HG03175 (cell line): ENCODE measurements around the gene CPE.

ENCODE experiments used
- ATAC-seq: cut with Tn5 transposase; IDR thresholded peaks from one replicate; pipeline ENCODE4 v1.9.1; 2021; ENCODE audit warnings: mild to moderate bottlenecking, moderate library complexity; ENCODE audit not compliant: unreplicated experiment

The CPE gene

GRCh38 chr4:165364452-165365080 is 14.2 kb upstream of the CPE start:
- no peak for ATAC-seq

GRCh38 chr4:165367040-165367439 is 11.8 kb upstream of the CPE start:
- no peak for ATAC-seq

GRCh38 chr4:165368114-165368513 is 10.7 kb upstream of the CPE start:
- ATAC-seq: no peak

DNA sequence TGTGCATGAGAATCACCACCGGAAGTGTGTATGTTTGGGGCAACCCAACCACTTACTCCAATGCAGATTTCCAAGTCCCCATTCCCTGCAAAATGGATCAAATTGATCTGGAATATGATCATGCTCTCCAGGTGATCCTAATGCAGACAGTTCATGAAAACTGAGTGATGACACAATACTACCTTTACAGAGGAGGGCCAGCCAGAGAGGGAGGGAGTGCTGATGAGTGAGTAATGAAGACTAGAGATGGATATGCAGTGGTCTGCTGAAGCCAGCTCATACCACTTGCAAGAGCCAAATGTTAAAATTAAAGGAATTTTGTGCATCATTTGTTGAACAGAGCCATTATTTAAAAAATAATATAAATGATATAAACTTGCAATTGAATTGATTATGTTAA is 10.2 kb upstream of the CPE start:
- ATAC-seq: no peak

- ATAC-seq: no peak
Measured at GRCh38 chr4:165369522-165369921, 9.3 kb upstream of the CPE start.

- no peak for ATAC-seq
Measured at GRCh38 chr4:165370530-165370929, 8.3 kb upstream of the CPE start.

DNA sequence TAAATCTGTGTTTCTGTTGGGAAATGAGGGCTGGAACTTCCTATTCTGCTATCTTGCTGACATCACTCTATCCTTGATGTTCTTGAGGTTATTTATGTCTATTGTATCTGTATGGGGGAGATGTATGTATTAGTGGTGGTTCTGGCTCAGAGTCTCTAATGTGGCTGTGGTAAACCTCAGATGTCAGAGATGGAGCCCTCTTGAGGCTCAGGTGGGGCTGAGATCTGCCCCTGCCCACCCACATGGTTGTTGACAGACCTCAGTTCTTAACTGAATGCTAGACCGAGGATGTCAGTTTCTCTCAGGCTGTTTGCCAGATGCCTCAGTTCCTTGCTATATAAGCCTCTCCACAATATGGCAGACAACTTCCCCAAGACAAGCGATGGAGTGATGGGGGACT is 3.3 kb upstream of the CPE start:
- no peak for ATAC-seq

DNA sequence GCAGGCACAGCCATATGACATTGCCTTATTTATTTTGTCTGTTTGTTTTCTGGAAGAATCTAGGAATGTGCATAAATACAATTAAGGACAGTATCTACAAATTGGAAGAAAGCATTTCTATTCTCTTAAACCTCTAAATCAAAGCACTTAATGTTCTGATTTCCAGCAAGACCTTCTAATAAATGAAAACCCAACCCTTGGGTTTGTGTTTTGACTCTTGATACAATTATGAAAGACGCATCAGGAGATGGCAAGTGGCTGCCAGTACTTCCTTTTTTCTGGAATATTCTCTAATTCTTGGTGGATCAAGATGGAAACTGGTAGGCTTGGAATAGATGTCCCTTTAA is 437 bp upstream of the CPE start:
- no peak for ATAC-seq

- ATAC-seq: no peak
Measured at GRCh38 chr4:165379678-165380064, 863 bp downstream of the CPE start.

- ATAC-seq: no peak
Measured at GRCh38 chr4:165380805-165381204, 2.0 kb downstream of the CPE start.

DNA sequence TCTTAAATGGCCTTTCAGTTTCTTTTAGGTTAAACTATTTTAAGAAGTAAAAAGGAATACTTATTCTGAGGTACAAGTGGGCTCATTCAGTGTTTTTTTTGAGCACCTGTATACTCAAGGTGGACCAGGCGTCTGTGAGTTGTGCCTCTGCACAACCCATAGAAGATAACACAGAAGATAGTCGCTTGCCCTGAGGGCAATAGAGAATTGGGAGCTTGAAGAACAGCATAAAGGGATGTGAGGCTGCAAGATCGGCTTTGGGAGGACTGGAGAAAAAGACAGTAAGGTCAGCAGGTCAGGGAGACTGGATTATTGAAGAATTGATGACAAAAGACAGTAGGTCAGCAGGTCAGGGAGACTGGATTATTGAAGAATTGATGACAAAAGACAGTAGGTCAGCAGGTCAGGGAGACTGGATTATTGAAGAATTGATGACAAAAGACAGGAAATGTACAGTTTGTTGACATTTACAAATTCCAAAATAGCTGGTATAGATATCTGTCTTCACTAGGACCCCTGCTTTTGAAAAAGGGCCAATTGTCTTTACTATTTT is 3.1 kb downstream of the CPE start:
- no peak for ATAC-seq

GRCh38 chr4:165382640-165383039 is 3.8 kb downstream of the CPE start:
- no peak for ATAC-seq

DNA sequence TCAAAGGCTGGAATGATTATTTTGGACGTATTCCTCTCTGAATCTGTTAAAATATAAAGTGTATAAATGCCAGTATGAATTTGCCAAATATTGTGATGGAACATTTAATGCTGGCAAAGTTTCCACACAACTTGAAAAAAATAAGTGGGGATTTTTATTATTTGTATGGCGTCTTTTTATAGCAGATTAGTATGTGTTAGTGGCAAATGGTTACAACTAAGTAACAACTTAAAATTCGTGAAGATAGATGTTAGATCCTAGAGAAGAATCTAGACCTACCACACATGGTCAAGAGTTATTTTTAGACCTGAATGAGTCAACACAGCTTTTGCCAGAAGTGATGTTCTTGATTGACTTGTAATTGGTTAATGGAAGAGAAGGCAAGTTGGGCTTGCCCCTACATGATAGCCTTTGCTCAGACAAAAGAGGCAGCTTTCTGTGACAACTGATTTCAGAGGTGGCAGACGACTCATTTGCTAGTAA is 4.8 kb downstream of the CPE start:
- ATAC-seq: no peak

GRCh38 chr4:165384186-165384585 is 5.4 kb downstream of the CPE start:
- no peak for ATAC-seq

GRCh38 chr4:165384598-165384997 is 5.8 kb downstream of the CPE start:
- no peak for ATAC-seq

DNA sequence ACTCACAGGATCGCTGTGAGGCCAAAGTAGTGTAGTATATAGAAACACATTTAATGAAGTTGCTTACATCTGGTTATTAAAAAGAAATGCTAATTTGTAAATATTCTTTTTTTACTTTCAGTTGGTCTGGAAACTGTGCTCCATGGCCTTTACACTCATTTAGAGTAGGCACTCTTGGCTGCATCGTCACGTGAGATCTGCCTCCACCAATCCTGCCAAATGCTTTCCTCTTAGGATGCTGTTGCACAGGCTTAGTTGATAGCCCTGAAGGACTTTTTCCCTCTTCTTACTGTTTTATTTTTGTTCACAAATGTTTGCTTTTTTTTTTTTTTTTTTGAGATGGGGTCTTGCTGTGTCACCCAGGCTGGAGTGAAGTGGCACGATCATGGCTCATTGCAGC is 6.3 kb downstream of the CPE start:
- no peak for ATAC-seq

GRCh38 chr4:165386328-165386727 is 7.5 kb downstream of the CPE start:
- ATAC-seq: no peak

GRCh38 chr4:165388756-165389155 is 9.9 kb downstream of the CPE start:
- ATAC-seq: no peak

GRCh38 chr4:165393051-165393450 is 14.2 kb downstream of the CPE start:
- ATAC-seq: no peak

GRCh38 chr4:165393704-165394103 is 14.9 kb downstream of the CPE start:
- ATAC-seq: no peak

GRCh38 chr4:165394275-165394674 is 15.5 kb downstream of the CPE start:
- ATAC-seq: no peak

DNA sequence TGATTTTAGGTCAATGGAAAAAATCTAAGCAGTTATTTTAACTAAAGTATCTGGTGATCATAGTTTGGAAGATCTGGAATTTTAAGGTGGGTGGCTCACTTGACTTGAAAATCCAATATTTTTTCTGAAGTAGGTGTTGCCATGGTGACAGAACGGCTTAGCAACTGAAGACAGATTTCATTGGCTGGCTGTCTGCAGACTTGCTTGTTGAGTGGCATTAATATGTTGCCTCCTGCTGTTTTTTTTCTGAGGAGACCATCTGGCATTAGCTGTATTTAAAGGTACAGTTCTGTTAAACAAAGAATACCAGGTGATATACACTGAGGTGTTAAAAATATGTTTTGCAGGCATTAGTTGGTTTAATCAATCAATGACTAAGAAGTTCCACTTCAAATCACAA is 19.8 kb downstream of the CPE start:
- ATAC-seq: peak; percentile 65

- ATAC-seq: no peak
Measured at GRCh38 chr4:165402375-165402774, 23.6 kb downstream of the CPE start.
